ENCODE measurements around the gene ASB10.

ASB10 gene

GRCh38 chr7:151135866-151136843 lies 50.9 kb downstream of the ASB10 start:
- no peak for DNase-seq

GRCh38 chr7:151135525-151135845 lies 51.6 kb downstream of the ASB10 start:
- no peak for DNase-seq

GRCh38 chr7:151134743-151135524 lies 52.1 kb downstream of the ASB10 start:
- no peak for DNase-seq

- no peak for DNase-seq
Measured at GRCh38 chr7:151133986-151134742, 52.9 kb downstream of the ASB10 start.

- DNase-seq: no peak
Measured at GRCh38 chr7:151133266-151133985, 53.6 kb downstream of the ASB10 start.

- DNase-seq: no peak
Measured at GRCh38 chr7:151132461-151133205, 54.4 kb downstream of the ASB10 start.

GRCh38 chr7:151131592-151132293 lies 55.3 kb downstream of the ASB10 start:
- peak; percentile 74 for DNase-seq

GRCh38 chr7:151131224-151131591 lies 55.8 kb downstream of the ASB10 start:
- no peak for DNase-seq

- DNase-seq: no peak
Measured at GRCh38 chr7:151130741-151131157, 56.3 kb downstream of the ASB10 start.

GRCh38 chr7:151129960-151130591 lies 57.0 kb downstream of the ASB10 start:
- DNase-seq: no peak

- DNase-seq: no peak
Measured at GRCh38 chr7:151129117-151129959, 57.7 kb downstream of the ASB10 start.

- DNase-seq: no peak
Measured at GRCh38 chr7:151128716-151129115, 58.3 kb downstream of the ASB10 start.

- no peak for DNase-seq
Measured at GRCh38 chr7:151128144-151128543, 58.9 kb downstream of the ASB10 start.

GRCh38 chr7:151126491-151127137 lies 60.4 kb downstream of the ASB10 start:
- DNase-seq: no peak

- DNase-seq: peak; percentile 63
Measured at GRCh38 chr7:151125846-151126481, 61.1 kb downstream of the ASB10 start.
